NCI-H1436 treated with DMSO at 0.1 percent for 48 hours (cell line): Measurements from ENCODE around the gene CYP46A1.
"Not testable (repeated sequence)": the region's sequence is repeated elsewhere in the genome, so short reads cannot be mapped to it uniquely, and the experiment has no call there.

Source experiments
- DNase-seq: peaks from one replicate; lab custom pipeline; 2025; lab: John Stamatoyannopoulos, UW

The CYP46A1 gene

DNA sequence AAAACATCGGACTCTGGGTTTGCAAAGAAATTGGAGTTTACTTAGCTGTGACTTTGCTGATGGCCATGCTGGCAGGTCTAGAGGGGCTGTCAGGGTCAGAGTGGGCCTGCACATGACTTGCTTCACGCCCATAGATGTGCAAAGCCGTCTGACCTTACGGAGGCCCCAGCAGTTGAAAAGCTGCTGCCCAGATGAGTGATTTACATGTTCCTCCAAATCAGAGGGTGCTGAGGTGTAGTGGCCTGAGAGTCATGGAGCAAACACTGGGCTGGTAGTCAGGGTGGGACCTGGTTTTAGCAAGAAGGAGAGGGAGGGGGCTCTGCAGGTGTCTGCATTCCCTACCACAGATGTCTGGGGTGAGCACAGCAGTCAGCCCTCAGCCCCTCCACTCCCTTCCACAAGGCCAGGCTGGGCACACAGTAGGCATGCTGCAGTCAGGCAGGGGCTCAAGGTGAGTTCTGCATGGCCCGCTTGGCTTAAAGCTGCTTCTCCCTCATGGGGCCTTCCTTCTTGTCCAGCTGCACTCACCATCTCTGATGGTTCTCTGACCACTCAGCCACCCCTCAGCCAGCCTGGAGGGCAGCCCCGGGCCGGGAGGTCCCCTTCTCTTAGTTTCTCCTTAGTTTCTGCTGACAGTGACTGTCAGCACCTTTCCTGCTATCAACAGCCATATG lies 74.9 kb downstream of the CYP46A1 start:
- DNase-seq: no peak

DNA sequence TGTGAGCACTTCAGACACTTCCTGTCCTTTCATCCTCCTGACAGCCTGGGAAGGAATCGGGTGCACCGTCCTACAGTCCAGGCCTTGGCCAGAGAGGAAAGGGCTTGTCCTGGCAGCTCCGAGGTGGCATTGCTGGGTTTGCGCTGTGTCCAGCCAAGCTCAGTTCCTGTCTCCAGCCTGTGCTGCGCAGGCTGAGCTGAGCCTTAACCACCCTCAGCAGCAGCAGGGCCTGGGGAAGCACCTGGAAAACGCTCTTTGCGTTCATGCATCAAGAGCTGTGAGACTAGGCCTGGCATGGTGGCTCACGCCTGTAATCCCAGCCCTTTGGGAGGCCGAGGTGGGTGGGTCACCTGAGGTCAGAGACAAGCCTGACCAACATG lies 75.4 kb downstream of the CYP46A1 start:
- DNase-seq: no peak

DNA sequence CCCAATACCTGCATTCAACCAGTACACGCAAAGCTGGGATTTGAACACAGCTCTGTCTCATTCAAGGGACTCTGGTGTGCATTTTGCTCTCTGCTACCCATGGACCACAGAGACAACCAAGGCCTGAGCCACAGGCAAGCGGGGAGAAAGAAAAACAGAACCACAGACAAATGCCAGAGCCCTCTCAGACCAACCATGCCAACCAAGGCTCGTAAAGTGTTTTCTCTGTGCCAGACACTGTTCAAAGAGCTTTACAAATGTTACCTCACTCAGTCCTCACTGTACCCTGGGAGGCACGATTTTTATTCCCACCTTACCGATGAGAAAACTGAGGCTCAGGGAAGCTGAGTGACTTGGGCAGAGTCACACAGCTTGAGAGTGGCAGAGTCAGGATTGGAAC lies 76.7 kb downstream of the CYP46A1 start:
- DNase-seq: no peak

DNA sequence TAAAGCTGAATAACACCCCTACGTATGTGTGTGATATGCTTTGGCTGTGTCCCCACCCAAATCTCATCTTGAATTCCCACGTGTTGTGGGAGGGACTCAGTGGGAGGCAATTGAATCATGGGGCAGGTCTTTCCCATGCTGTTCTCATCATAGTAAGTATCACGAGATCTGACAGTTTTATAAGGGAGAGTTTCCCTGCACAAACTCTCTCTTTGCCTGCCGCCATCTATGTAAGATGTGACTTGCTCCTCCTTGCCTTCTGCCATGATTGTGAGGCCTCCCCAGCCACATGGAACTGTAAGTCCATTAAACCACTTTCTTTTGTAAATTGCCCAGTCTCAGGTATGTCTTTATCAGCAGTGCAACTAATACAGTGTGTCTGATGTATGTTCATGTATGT lies 78.8 kb downstream of the CYP46A1 start:
- DNase-seq: not testable (repeated sequence)

DNA sequence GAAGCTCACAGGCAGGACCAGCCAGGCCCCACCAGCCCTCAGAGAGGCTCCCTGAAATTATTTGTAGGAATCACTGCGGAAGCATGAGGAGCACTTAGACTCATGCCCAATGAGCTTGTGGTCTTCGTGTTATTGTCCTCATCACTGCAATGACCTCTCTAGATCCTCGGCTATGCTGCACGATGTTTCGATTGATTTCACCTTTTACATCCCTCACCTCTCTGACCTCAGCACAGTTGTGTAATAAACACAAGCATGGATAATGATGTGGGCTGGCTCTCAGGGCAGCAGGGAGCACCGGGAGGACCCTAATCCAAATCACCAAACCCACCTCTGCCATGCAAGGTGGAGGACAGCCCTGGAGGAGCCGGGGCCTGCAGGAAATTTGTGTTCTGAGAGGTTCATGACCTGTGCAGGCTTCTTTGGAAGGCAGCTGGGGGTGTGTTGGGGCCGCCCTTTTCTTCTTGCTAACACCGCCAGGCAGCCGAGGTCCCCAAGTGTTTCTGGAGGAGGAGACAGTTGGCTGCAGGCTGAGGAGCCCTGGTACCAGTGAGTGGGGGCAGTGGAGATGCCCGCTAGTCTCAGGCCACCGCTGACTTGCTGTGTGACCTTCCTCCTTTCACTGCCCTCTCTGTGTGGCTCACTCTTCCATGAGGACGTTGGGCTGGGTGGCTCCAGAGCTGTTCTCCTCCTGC lies 79.6 kb downstream of the CYP46A1 start:
- no peak for DNase-seq

DNA sequence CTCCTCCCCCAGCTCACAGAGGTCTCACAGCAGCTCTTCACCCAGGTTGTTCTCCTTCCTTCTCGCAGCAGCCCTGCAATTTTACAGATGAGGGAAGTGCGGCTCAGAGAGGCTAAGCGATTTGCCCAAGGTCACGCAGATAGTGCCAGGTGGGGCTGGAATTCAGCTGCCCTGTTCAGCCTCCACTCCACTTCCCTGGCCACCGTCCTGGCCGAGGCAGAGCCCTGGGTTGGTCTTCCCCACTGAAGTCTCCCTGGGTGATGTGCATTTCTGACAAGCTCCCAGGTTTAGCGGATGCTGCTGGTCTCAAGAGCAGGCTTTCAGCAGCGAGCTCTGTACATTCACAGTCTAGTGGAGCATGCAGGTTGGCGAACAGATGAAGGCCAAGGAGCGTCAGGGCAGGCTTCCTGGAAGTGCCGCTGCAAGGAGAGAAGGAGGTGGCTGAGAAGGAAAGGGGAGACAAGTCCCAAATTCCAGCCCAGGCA lies 80.2 kb downstream of the CYP46A1 start:
- no peak for DNase-seq

DNA sequence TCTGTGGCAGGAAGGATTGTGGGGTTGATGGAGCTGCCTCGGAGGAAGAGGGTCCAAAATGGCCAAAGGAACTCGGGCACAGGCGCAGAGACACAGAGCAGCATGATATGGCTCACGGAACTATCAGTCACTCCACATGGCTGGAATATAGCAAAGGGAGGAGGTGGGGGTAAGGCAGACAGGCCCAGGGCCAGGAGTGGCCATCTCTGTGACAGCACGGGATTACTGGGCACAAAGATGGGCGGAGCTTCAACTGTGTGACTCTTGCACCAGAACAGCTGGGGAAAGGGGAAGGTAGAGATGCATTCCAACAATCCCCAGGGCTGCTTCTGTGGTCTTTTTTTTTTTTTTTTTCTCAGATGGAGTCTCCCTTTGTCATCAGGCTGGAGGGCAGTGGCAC lies 84.3 kb downstream of the CYP46A1 start:
- no peak for DNase-seq

DNA sequence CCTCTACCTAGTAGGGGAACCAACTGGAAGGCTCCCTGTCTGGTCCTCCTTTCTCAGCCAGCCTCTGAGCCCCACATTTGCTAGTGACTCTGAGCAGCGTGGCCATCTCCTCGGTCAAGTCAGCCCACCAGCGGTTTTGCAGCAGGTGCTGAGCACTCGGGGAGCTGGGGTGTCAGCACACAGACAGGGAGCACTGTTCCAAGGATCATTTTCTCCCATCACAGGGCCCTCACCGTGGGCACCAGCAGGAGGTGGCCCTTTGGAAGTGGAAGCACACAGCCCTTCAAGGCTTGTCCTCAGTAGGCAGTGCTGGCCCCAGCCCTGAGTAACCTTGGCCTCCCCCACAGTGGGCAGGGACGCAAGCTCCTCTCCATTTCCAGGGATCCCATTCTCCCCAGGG lies 85.0 kb downstream of the CYP46A1 start:
- no peak for DNase-seq

DNA sequence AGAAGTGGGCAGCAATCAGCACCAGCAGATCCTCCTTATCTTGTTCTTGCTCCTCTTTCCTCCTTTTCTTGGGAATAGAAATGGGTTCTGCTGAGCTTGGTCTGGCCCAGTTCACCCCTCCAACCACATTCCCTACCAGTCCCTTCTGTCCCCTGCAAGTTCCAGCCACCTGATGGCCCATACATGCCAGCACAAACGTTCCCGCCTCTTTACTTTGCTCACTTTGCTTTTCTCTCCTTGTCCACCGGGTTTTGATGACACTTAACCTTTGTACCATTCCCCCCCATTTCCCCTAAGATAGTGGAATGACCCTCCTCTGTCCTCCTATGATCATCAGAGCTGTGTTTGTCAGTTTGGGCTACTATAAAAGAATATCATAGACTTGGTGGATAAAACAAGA lies 85.7 kb downstream of the CYP46A1 start:
- DNase-seq: no peak

DNA sequence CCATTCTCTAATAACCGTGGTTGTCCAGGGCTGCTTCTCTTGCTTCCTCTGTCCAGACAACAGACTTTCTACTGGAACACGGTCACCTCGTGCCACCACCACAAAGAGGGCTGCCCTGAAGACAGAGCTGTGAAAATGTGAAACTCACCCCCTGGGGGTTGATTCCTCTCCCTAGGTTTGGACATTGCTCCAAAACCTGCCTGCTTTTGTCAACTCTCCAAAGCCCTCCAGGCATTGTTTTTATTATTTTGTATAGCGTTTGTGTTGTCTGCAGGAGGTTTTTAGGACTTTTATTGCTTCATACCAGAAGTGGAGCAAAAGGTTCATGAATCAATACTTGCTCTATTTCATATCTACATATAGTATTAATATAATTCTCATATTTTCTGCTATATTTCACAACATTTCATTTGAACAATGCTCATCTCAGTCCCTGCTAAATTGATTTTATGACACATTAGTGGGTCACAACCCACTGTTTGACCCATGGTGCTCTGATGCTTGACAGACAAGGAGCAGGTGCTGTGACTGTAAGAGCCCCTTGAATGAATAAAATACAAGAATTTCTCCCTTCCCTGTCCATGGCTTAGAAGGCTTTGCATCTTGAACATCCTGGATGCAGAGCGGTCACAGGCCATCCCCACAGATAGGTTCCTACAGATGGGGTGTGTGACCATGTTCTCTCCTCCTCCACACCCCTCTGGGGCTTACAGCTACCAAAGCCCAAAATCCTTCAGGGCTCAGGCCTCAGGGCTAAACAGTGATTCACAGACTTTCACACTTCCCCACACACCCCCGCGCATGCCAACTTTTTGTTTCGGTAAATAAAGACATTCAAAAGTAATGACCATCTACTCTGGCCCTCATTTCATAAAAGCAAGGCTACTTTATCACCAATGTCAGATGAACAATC lies 88.5 kb downstream of the CYP46A1 start:
- no peak for DNase-seq

DNA sequence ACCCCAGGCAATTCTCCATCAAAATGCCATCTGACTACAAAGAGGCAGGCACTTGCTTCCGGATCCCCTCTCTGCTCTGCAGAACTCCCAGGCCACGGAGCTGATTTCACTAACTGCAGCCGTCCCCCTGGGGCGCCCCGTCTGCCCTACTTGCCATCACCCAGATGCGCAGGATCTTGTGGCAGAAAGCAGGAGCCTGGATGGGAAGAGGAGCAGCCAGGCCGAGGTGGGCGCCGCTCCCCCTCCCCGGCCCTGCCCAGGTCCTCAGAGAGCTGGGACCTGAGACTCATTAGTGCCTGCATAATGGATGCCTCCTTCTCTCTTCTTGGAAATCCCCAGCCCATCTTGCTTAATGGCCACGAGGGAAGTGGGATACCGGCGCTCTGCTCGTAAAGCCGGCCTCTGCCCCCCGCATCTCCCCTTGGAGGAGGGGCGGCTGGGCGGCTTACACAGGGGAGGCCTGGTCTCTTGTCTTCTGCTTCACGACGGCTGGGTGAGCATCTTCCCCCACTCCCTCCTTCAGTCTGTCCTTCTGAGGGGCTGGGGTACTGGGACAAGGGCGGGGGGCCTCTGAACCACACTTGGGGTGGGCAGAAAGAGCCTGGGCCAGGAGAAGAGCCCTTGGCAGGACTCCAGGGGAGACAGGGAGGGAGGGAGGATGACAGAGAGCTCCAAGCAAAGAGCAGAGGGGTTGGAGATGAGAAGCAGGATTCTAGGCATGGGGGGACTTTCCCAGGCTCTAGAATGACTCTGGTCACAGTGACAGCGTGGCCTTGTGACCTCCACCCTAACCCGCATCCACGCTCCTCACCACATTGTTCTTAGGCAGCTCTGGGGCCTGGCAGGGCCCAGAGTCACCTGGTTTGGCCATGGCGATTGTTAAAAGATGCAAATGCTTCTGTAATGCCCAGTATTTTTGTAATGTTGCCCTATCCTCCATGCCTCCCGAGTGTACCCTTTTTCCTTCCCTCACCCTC lies 89.7 kb downstream of the CYP46A1 start:
- DNase-seq: no peak

DNA sequence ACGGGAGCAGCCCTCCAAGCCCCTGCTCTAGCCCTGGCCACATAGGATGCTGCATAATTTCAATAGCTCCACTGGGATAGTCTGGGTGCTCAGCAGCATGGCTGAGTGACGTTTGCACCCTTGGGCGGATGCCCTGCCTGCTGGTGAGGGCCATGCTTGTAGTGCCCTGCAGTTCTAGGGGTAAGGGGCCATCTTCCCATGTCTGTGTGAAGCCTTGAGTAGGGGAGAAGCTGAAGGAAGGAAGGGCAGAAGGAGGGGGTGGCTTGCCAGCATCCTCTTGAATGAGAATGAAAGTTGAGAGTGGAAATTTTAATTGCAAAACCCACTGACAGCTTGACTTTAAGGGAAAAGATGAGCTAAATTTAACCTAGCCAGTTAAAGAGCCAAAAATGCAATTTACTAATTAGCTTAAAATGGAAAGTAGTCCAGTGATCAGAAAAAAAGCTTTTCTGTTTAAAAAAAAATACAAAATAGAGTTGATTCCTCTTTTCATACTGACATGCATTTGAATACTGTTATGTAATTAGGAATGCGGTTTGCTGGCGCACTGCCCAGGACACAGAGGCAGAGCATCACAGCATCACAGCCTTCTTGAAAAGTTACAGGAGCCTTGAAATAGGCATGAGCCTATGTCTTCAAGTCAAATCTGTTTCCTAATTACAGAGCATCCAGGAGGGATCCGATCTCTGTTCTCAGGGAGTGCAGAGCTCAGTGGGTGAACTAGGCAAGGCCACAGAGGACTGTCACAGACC lies 90.6 kb downstream of the CYP46A1 start:
- DNase-seq: no peak

DNA sequence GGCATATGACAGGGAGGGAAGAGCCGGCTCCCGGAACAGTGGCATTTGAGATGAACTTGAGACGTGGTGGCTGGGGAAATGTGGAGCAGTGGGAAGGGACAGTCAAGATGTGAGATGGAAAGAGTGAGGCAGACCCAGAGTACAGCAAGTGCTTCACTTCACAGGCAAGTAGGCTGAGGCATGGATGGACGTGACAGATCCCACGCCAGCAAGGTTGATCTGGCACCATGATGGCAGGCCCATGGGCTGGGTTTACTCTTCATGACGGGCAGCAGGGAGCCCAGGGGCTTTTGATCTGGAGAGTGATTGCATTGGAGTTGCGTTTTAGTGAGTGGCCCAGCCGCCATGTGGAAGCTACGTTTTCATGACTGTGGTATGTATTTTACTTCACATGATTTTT lies 91.3 kb downstream of the CYP46A1 start:
- DNase-seq: no peak
